Activated CD8-positive, alpha-beta T cell treated with anti-CD3 and anti-CD28 coated beads for 36 hours (primary cell): ENCODE measurements around the gene FILIP1L. TPM values are rescaled to one million over a fixed set of nuclear protein-coding genes. Genes with fewer than 3 reads are reported as not detected.

Experiments used
- ATAC-seq: fragments of 200-7000 bp; cut with Tn5 transposase; one replicate; pipeline ENCODE4 v1.10.0; 2021; ENCODE audit warnings: mild to moderate bottlenecking, moderate library complexity
- CTCF ChIA-PET: fragments of 350-600 bp; sonication (Branson Sonifier 250); formaldehyde crosslinking; loops from one replicate; lab custom pipeline; 2021; ENCODE audit warnings: antibody characterized with exemption; lab: Charles Lee
- POLR2A ChIA-PET: fragments of 350-600 bp; sonication (Branson Sonifier 250); formaldehyde crosslinking; loops from one replicate; lab custom pipeline; 2021; ENCODE audit warnings: antibody characterized with exemption; lab: Charles Lee
- DNase-seq: peaks from one replicate; pipeline ENCODE4 v3.0.0-alpha.2; 2020
- H3K27ac Mint-ChIP-seq: one replicate; pipeline ENCODE4 v1.8.0; 2021; ENCODE audit warnings: mild to moderate bottlenecking, mixed read lengths
- H3K27me3 Mint-ChIP-seq: one replicate; pipeline ENCODE4 v1.8.0; 2021; ENCODE audit warnings: mixed read lengths
- H3K36me3 Mint-ChIP-seq: one replicate; pipeline ENCODE4 v1.8.0; 2021; ENCODE audit warnings: low read depth, mixed read lengths
- H3K4me1 Mint-ChIP-seq: one replicate; pipeline ENCODE4 v1.8.0; 2021; ENCODE audit warnings: low read depth, mixed read lengths
- H3K4me3 Mint-ChIP-seq: one replicate; pipeline ENCODE4 v1.8.0; 2021; ENCODE audit warnings: mild to moderate bottlenecking, moderate library complexity, mixed read lengths
- H3K9me3 Mint-ChIP-seq: one replicate; pipeline ENCODE4 v1.8.0; 2021; ENCODE audit warnings: mixed read lengths
- intact Hi-C: fragments of 100-400 bp; cut with micrococcal nuclease; formaldehyde crosslinking; loops from one replicate; pipeline ENCODE4 v1.10.0; 2022
- total RNA-seq, 2 experiments: library from RNA; stranded (reverse); gene quantifications; one replicate each; pipeline ENCODE4 v1.2.3, GENCODE V29; 2021
- TF ChIP-seq, protein P1 (sequence below): fragments of 200-600 bp; IDR thresholded peaks from one replicate; pipeline ENCODE4 v1.8.0; 2022; ENCODE audit warnings: antibody characterized with exemption, mild to moderate bottlenecking

Gene FILIP1L
- total RNA-seq, 2 experiments from 2014 or later: 0.11 to 0.13 TPM

DNA sequence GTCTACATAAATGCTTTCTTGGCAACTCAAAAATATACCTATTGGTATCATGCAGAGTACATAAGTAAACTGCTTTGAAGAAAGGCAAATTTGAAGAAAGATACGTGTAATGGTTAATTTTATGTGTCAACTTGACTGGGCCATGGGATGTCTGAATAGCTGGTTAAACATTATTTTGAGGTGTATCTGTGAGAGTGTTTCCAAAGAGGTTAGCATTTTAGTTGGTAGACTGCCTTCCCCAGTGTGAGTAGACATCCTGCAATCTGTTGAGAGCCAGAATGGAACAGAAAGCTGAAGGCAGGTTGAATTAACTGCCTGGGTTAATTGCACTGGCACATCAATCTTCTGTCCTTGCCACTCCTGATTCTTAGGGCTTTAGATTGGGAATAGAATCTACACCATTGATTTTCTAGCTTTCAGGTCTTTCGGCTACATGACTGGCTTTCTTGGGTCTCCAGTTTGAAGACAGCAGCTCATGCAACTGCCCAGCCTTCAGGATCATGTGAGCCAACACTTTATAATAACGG is 198.3 kb downstream of the FILIP1L start:
- no peak overlapping the region for H3K27ac Mint-ChIP-seq
- H3K4me1 Mint-ChIP-seq: peaks cover 12% of the 10 kb centered on the region
- TF ChIP-seq, protein P1, sequence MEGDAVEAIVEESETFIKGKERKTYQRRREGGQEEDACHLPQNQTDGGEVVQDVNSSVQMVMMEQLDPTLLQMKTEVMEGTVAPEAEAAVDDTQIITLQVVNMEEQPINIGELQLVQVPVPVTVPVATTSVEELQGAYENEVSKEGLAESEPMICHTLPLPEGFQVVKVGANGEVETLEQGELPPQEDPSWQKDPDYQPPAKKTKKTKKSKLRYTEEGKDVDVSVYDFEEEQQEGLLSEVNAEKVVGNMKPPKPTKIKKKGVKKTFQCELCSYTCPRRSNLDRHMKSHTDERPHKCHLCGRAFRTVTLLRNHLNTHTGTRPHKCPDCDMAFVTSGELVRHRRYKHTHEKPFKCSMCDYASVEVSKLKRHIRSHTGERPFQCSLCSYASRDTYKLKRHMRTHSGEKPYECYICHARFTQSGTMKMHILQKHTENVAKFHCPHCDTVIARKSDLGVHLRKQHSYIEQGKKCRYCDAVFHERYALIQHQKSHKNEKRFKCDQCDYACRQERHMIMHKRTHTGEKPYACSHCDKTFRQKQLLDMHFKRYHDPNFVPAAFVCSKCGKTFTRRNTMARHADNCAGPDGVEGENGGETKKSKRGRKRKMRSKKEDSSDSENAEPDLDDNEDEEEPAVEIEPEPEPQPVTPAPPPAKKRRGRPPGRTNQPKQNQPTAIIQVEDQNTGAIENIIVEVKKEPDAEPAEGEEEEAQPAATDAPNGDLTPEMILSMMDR: no peak
- intact Hi-C loops: no loop called here
- H3K4me3 Mint-ChIP-seq: no peak overlapping the region
- DNase-seq (no peak), ATAC-seq (no peak)
- CTCF ChIA-PET: no interaction called here
- H3K36me3 Mint-ChIP-seq: peaks cover 15% of the 10 kb centered on the region
- POLR2A ChIA-PET: no interaction called here
- H3K9me3 Mint-ChIP-seq: no peaks in the 10 kb centered on the region
- no peaks in the 10 kb centered on the region for H3K27me3 Mint-ChIP-seq

DNA sequence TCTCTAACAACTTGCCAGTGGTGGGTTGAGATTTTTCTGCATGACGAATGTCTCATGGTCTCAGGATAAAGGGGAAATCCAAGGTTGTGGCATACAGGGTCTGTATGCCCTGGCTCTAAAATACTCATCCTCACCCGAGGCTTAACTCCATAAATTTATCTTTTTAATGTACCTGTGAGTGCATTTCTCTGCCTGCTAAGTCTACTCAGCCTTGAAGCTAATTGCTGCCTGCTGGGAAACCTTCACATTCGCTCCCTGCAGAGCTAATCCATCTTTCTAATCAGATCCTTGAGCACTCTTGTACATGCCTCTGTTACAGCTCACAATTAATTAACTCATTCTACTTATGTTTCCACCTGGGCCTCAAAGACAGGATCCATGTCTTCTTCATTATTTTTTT is 202.9 kb downstream of the FILIP1L start:
- ATAC-seq (no peak), DNase-seq (no peak)
- CTCF ChIA-PET: no interaction called here
- Mint-ChIP-seq H3K27ac (no peak overlapping the region), H3K9me3 (no peaks in the 10 kb centered on the region), H3K4me1 (peaks cover 3% of the 10 kb centered on the region), H3K36me3 (peaks cover 19% of the 10 kb centered on the region), H3K27me3 (no peaks in the 10 kb centered on the region), H3K4me3 (no peak overlapping the region)
- intact Hi-C loops: no loop called here
- POLR2A ChIA-PET: no interaction called here
- TF ChIP-seq, protein P1: no peak

DNA sequence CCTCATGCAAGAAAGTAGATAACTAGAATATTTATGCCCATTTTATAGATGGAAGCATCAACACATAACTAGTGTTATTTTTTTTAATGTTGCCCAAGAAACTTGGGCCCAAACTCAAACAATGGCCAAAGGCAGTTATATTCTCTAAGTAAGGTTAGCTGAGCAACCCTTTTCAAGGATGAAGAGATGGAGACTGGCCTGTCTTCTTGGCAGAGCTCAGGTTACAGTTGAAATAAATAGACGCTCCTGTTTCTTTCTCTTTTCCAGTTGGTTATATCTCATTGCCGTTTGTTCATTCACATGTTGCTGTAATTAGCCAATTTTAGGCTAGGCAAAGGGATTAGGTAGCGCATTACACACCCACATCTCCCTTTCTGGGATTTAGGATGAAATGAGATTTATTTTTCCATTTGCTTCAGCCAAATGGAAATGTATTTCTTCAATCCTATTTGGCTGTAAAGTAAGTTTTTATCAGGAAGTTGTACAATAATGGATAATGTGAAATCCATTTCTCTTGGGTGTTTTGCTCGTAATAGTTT is 203.5 kb downstream of the FILIP1L start:
- DNase-seq (no peak), ATAC-seq (no peak)
- ChIA-PET POLR2A (no interaction called here), CTCF (interaction anchor here (1.2 kb wide), 1 partner anchor 422 kb away, joined by 3 read pairs; no protein-coding TSS in a partner anchor)
- H3K9me3 Mint-ChIP-seq: no peaks in the 10 kb centered on the region
- H3K27me3 Mint-ChIP-seq: no peaks in the 10 kb centered on the region
- H3K4me3 Mint-ChIP-seq: no peak overlapping the region
- TF ChIP-seq, protein P1: no peak
- H3K36me3 Mint-ChIP-seq: peaks cover 18% of the 10 kb centered on the region
- intact Hi-C loops: no loop called here
- no peak overlapping the region for H3K27ac Mint-ChIP-seq
- H3K4me1 Mint-ChIP-seq: peaks cover 3% of the 10 kb centered on the region

DNA sequence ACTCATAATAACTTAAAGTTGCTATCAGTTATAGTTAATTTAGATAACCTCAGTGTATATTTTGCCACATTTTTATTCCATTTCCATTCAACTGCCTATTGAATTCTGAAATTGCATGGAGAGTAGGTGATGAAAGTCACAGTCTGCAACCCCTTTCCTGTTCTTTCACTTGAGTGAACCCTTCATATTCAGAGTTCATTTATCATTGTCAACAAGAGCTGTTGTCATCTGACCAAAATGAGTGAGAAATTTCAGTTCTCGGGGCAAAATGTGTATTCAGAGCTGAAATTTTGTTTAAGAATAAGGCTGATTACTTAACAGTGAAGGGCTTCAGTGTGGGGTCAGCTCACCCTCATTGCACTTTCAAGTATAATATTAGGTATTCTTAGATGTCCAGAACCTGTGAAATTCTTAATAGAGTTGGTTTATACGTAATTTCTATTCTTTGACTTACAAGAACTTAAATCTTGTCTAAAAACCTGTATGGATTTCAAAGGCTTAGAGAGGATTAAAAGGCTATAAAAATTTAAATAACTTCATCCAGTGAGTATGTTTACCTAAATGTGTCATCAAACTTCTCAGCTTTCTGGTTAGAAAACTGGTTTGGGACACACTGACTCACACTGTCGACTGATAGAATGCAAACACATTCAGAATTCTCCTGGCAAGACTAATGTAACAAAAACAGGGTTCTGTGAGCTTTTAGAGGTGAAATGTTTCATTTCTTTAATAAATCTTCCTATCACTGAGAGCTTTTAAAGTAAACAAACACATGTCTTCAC is 204.4 kb downstream of the FILIP1L start:
- no peak for DNase-seq
- ChIA-PET CTCF (interaction anchor here (1.2 to 1.4 kb wide), 2 partner anchors 12 to 423 kb away, joined by 3 to 4 read pairs; no protein-coding TSS in a partner anchor), POLR2A (no interaction called here)
- H3K9me3 Mint-ChIP-seq: no peaks in the 10 kb centered on the region
- H3K4me1 Mint-ChIP-seq: peaks cover 6% of the 10 kb centered on the region
- TF ChIP-seq, protein P1: no peak
- intact Hi-C loops: no loop called here
- peaks cover 15% of the 10 kb centered on the region for H3K36me3 Mint-ChIP-seq
- no peak for ATAC-seq
- no peaks in the 10 kb centered on the region for H3K27me3 Mint-ChIP-seq
- no peak overlapping the region for H3K4me3 Mint-ChIP-seq
- no peak overlapping the region for H3K27ac Mint-ChIP-seq
